HL-60 (cell line): Measurements from ENCODE around the gene ADH7.

Source experiments
- DNase-seq, 2 experiments: peaks; one replicate each; pipeline ENCODE4 v3.0.0-alpha.2; 2010 to 2020; ENCODE audit warnings: low read depth in 1 of 2, low spot score in 1 of 2
- H3K27ac ChIP-seq: fragments of 250-450 bp; sonication (Bioruptor Pico); replicated peaks from 2 replicates; pipeline ENCODE4 v1.5.1; 2020; ENCODE audit warnings: mild to moderate bottlenecking, moderate library complexity
- H3K27me3 ChIP-seq: fragments of 250-450 bp; sonication (Bioruptor Pico); 2 replicates; pipeline ENCODE4 v1.5.1; 2021; ENCODE audit warnings: mild to moderate bottlenecking, moderate library complexity; ENCODE audit not compliant: insufficient read depth, poor library complexity, severe bottlenecking
- H3K4me3 ChIP-seq: replicated peaks from 2 replicates; pipeline ENCODE4 v1.5.1; 2011; ENCODE audit warnings: mild to moderate bottlenecking, control low read depth, low read length; ENCODE audit not compliant: insufficient read depth
- GABPA ChIP-seq: IDR thresholded peaks from 2 replicates; pipeline ENCODE4 v1.6.1; 2012; ENCODE audit warnings: low read depth
- POLR2AphosphoS5 ChIP-seq: IDR thresholded peaks from 2 replicates; pipeline ENCODE4 v1.6.1; 2012; ENCODE audit warnings: low read depth
- SPI1 ChIP-seq: IDR thresholded peaks from 2 replicates; pipeline ENCODE4 v1.6.1; 2012; ENCODE audit warnings: low read depth, mild to moderate bottlenecking, borderline replicate concordance
- TF ChIP-seq, protein P1 (sequence below): IDR thresholded peaks from 2 replicates; pipeline ENCODE4 v1.6.1; 2012; ENCODE audit warnings: low read depth; ENCODE audit not compliant: insufficient replicate concordance
- TF ChIP-seq, protein P2 (sequence below): IDR thresholded peaks from one replicate; pipeline ENCODE4 v1.5.1; 2011; ENCODE audit warnings: low read length, control low read depth, inconsistent platforms; ENCODE audit not compliant: insufficient read depth

ADH7 gene

DNA sequence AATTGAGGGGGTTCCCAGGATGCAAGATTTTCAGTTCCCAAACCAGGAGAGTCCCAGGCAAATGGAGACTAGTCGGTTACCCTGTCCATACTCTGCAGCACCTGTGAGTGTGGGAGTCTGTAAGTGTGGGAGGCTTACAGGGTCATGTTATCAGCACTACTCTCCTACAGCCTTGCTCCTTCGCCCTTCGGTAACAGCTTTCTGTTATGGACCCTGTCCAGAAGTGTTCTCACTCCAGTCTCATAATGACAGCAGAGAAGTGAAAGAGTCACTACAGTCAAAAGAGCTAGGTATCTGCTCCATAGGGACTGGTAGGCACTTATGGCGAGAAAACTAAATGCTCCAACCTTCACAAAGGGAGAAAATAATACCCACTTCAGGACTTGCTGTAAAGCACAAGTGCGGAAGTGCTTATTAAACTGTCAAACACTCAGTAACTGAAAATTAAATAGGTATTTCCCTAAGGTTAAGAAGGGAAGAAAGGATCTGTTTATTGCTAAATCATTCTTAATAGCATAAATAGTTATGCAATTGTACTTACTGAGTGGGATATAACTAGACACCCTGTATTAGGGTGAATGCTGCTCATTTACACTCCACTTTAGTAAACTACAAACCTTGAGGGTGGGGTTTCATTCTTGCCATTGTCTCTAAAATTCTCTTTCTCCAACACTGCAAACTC lies 2.7 kb upstream of the ADH7 start:
- TF ChIP-seq POLR2AphosphoS5 (no peak), GABPA (no peak), SPI1 (no peak)
- TF ChIP-seq, protein P1, sequence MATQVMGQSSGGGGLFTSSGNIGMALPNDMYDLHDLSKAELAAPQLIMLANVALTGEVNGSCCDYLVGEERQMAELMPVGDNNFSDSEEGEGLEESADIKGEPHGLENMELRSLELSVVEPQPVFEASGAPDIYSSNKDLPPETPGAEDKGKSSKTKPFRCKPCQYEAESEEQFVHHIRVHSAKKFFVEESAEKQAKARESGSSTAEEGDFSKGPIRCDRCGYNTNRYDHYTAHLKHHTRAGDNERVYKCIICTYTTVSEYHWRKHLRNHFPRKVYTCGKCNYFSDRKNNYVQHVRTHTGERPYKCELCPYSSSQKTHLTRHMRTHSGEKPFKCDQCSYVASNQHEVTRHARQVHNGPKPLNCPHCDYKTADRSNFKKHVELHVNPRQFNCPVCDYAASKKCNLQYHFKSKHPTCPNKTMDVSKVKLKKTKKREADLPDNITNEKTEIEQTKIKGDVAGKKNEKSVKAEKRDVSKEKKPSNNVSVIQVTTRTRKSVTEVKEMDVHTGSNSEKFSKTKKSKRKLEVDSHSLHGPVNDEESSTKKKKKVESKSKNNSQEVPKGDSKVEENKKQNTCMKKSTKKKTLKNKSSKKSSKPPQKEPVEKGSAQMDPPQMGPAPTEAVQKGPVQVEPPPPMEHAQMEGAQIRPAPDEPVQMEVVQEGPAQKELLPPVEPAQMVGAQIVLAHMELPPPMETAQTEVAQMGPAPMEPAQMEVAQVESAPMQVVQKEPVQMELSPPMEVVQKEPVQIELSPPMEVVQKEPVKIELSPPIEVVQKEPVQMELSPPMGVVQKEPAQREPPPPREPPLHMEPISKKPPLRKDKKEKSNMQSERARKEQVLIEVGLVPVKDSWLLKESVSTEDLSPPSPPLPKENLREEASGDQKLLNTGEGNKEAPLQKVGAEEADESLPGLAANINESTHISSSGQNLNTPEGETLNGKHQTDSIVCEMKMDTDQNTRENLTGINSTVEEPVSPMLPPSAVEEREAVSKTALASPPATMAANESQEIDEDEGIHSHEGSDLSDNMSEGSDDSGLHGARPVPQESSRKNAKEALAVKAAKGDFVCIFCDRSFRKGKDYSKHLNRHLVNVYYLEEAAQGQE = no peak
- TF ChIP-seq, protein P2, sequence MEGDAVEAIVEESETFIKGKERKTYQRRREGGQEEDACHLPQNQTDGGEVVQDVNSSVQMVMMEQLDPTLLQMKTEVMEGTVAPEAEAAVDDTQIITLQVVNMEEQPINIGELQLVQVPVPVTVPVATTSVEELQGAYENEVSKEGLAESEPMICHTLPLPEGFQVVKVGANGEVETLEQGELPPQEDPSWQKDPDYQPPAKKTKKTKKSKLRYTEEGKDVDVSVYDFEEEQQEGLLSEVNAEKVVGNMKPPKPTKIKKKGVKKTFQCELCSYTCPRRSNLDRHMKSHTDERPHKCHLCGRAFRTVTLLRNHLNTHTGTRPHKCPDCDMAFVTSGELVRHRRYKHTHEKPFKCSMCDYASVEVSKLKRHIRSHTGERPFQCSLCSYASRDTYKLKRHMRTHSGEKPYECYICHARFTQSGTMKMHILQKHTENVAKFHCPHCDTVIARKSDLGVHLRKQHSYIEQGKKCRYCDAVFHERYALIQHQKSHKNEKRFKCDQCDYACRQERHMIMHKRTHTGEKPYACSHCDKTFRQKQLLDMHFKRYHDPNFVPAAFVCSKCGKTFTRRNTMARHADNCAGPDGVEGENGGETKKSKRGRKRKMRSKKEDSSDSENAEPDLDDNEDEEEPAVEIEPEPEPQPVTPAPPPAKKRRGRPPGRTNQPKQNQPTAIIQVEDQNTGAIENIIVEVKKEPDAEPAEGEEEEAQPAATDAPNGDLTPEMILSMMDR = no peak
- Histone ChIP-seq H3K4me3 (no peak overlapping the region), H3K27ac (no peak overlapping the region), H3K27me3 (no peaks in the 10 kb centered on the region)
- no peak for DNase-seq

DNA sequence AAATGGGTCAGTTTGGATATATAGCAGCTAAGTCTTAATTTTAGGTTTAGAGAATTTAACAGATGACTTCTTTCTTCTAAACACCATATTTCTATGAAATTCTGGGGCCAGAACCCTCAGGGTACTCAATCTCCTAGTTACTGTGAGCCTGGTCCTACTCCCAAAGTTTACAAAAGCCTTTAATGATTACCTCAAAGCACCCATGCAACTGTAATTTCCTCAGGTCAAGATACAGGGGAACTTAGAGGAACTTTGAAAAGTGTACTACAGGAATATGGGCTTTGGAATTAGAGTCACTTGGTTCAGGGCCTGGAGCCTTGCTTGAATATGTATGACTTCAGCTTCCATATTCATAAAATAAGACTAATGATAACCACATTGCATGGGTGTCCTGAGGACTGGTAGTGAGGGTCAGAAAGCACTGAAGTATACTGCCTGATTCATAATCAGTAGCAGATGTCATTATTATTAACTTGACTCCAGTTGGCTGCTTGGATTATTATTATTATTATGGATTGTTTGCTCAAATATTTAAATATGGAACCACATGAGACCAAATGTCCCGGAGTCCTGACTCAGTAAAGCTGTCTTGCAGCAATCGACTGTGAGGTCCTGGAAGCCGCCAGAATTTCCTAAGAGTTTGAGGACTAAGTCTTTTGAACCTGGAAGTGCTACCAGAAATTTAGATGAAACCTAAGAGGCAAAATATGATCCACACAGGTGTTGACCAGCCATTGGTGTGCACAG lies 2.0 kb upstream of the ADH7 start:
- TF ChIP-seq, protein P1 = no peak
- TF ChIP-seq GABPA (no peak), SPI1 (no peak), POLR2AphosphoS5 (no peak)
- TF ChIP-seq, protein P2 = no peak
- H3K4me3 ChIP-seq = no peak overlapping the region
- no peak for DNase-seq
- H3K27me3 ChIP-seq = no peaks in the 10 kb centered on the region
- H3K27ac ChIP-seq = no peak overlapping the region

DNA sequence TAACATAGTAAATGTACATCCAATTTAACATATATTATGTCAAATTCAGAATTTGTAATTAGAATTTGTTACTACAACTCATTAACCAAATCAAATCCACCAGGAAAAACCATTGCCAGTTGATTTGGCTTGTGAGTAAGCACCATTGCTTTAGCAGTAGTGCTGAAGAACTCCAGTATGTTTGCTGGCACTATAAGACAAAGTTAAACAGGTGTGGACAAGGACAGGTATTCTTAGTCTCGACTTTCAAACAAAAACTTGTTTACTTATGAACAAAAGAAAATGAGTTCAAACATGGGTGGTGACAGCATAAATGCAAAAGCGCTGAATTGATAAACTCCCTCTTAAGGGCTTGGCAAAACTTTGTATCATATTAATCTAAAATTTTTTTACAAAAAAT lies 1.3 kb upstream of the ADH7 start:
- Histone ChIP-seq H3K27ac (no peak overlapping the region), H3K27me3 (no peaks in the 10 kb centered on the region), H3K4me3 (no peak overlapping the region)
- TF ChIP-seq, protein P2 = no peak
- TF ChIP-seq GABPA (no peak), SPI1 (no peak), POLR2AphosphoS5 (no peak)
- TF ChIP-seq, protein P1 = no peak
- DNase-seq = no peak
